Activated CD8-positive, alpha-beta T cell treated with anti-CD3 and anti-CD28 coated beads for 36 hours (primary cell): ENCODE data around the gene ATP8B4. TPM values are rescaled to one million over a fixed set of nuclear protein-coding genes. Genes with fewer than 3 reads are reported as not detected.

ENCODE experiments used
- ATAC-seq: fragments of 200-7000 bp; cut with Tn5 transposase; one replicate; pipeline ENCODE4 v1.10.0; 2021; ENCODE audit warnings: mild to moderate bottlenecking, moderate library complexity
- CTCF ChIA-PET: fragments of 350-600 bp; sonication (Branson Sonifier 250); formaldehyde crosslinking; loops from one replicate; lab custom pipeline; 2021; ENCODE audit warnings: antibody characterized with exemption; lab: Charles Lee
- POLR2A ChIA-PET: fragments of 350-600 bp; sonication (Branson Sonifier 250); formaldehyde crosslinking; loops from one replicate; lab custom pipeline; 2021; ENCODE audit warnings: antibody characterized with exemption; lab: Charles Lee
- DNase-seq: peaks from one replicate; pipeline ENCODE4 v3.0.0-alpha.2; 2020
- H3K27ac Mint-ChIP-seq: one replicate; pipeline ENCODE4 v1.8.0; 2021; ENCODE audit warnings: mild to moderate bottlenecking, mixed read lengths
- H3K27me3 Mint-ChIP-seq: one replicate; pipeline ENCODE4 v1.8.0; 2021; ENCODE audit warnings: mixed read lengths
- H3K36me3 Mint-ChIP-seq: one replicate; pipeline ENCODE4 v1.8.0; 2021; ENCODE audit warnings: low read depth, mixed read lengths
- H3K4me1 Mint-ChIP-seq: one replicate; pipeline ENCODE4 v1.8.0; 2021; ENCODE audit warnings: low read depth, mixed read lengths
- H3K4me3 Mint-ChIP-seq: one replicate; pipeline ENCODE4 v1.8.0; 2021; ENCODE audit warnings: mild to moderate bottlenecking, moderate library complexity, mixed read lengths
- H3K9me3 Mint-ChIP-seq: one replicate; pipeline ENCODE4 v1.8.0; 2021; ENCODE audit warnings: mixed read lengths
- CTCF ChIP-seq: fragments of 200-600 bp; IDR thresholded peaks from one replicate; pipeline ENCODE4 v1.8.0; 2022; ENCODE audit warnings: antibody characterized with exemption, mild to moderate bottlenecking
- intact Hi-C: fragments of 100-400 bp; cut with micrococcal nuclease; formaldehyde crosslinking; loops from one replicate; pipeline ENCODE4 v1.10.0; 2022
- total RNA-seq, 2 experiments: library from RNA; stranded (reverse); gene quantifications; one replicate each; pipeline ENCODE4 v1.2.3, GENCODE V29; 2021

The ATP8B4 gene
- total RNA-seq, 2 experiments from 2014 or later: 4.6 to 5.8 TPM

GRCh38 chr15:50059883-50060282 lies 59.1 kb downstream of the ATP8B4 start:
- intact Hi-C loops: no loop called here
- TF ChIP-seq CTCF: no peak
- DNase-seq: no peak
- Mint-ChIP-seq H3K27me3 (peaks cover 10% of the 10 kb centered on the region), H3K36me3 (no peaks in the 10 kb centered on the region), H3K4me1 (peaks cover 2% of the 10 kb centered on the region), H3K27ac (no peak overlapping the region), H3K9me3 (no peaks in the 10 kb centered on the region), H3K4me3 (no peak overlapping the region)
- POLR2A ChIA-PET: interaction anchor here (0.6 kb wide), 1 partner anchor 14 kb away, joined by 3 read pairs; no protein-coding TSS in a partner anchor
- CTCF ChIA-PET: no interaction called here
- no peak for ATAC-seq

GRCh38 chr15:50059203-50059772 lies 59.7 kb downstream of the ATP8B4 start:
- DNase-seq (no peak), ATAC-seq (no peak)
- intact Hi-C loops: no loop called here
- H3K9me3 Mint-ChIP-seq: no peaks in the 10 kb centered on the region
- no peaks in the 10 kb centered on the region for H3K36me3 Mint-ChIP-seq
- CTCF ChIA-PET: no interaction called here
- POLR2A ChIA-PET: no interaction called here
- no peak overlapping the region for H3K27ac Mint-ChIP-seq
- no peaks in the 10 kb centered on the region for H3K4me1 Mint-ChIP-seq
- peaks cover 11% of the 10 kb centered on the region for H3K27me3 Mint-ChIP-seq
- no peak for TF ChIP-seq CTCF
- no peak overlapping the region for H3K4me3 Mint-ChIP-seq

GRCh38 chr15:50057905-50058639 lies 61.0 kb downstream of the ATP8B4 start:
- intact Hi-C loops: no loop called here
- H3K27me3 Mint-ChIP-seq: peaks cover 8% of the 10 kb centered on the region
- no peaks in the 10 kb centered on the region for H3K36me3 Mint-ChIP-seq
- no peak overlapping the region for H3K4me3 Mint-ChIP-seq
- ATAC-seq: no peak
- H3K27ac Mint-ChIP-seq: no peak overlapping the region
- no peak for DNase-seq
- H3K4me1 Mint-ChIP-seq: no peaks in the 10 kb centered on the region
- H3K9me3 Mint-ChIP-seq: no peaks in the 10 kb centered on the region
- POLR2A ChIA-PET: no interaction called here
- TF ChIP-seq CTCF: no peak
- CTCF ChIA-PET: no interaction called here

- TF ChIP-seq CTCF: no peak
- H3K9me3 Mint-ChIP-seq: no peaks in the 10 kb centered on the region
- ChIA-PET CTCF (no interaction called here), POLR2A (interaction anchor here (0.8 kb wide), 1 partner anchor 9 kb away, joined by 3 read pairs; no protein-coding TSS in a partner anchor)
- H3K27me3 Mint-ChIP-seq: peaks cover 8% of the 10 kb centered on the region
- no peak overlapping the region for H3K27ac Mint-ChIP-seq
- no peak for DNase-seq
- intact Hi-C loops: no loop called here
- H3K4me3 Mint-ChIP-seq: no peak overlapping the region
- no peaks in the 10 kb centered on the region for H3K36me3 Mint-ChIP-seq
- no peaks in the 10 kb centered on the region for H3K4me1 Mint-ChIP-seq
- ATAC-seq: no peak
Measured at GRCh38 chr15:50057196-50057595, 61.8 kb downstream of the ATP8B4 start.

GRCh38 chr15:50055750-50056157 lies 63.3 kb downstream of the ATP8B4 start:
- Mint-ChIP-seq H3K36me3 (no peaks in the 10 kb centered on the region), H3K9me3 (no peaks in the 10 kb centered on the region), H3K27me3 (peaks cover 7% of the 10 kb centered on the region), H3K4me1 (no peaks in the 10 kb centered on the region), H3K4me3 (no peak overlapping the region), H3K27ac (no peak overlapping the region)
- CTCF ChIA-PET: interaction anchor here (1.7 kb wide), 1 partner anchor 11 kb away, joined by 5 read pairs; no protein-coding TSS in a partner anchor
- ATAC-seq (no peak), DNase-seq (no peak)
- intact Hi-C loops: no loop called here
- no peak for TF ChIP-seq CTCF
- POLR2A ChIA-PET: no interaction called here
